Effector CD8-positive, alpha-beta T cell (primary cell): ENCODE results near the gene TLK1.

Experiments
- DNase-seq: peaks from one replicate; lab custom pipeline; 2025; lab: John Stamatoyannopoulos, UW

The TLK1 gene

GRCh38 chr2:171004363-171004762 is 156.3 kb downstream of the TLK1 start:
- no peak for DNase-seq

- no peak for DNase-seq
Measured at GRCh38 chr2:170999654-171000053, 161.0 kb downstream of the TLK1 start.

GRCh38 chr2:170997893-170998597 is 162.6 kb downstream of the TLK1 start:
- DNase-seq = no peak

- DNase-seq = no peak
Measured at GRCh38 chr2:170996316-170996715, 164.4 kb downstream of the TLK1 start.

- no peak for DNase-seq
Measured at GRCh38 chr2:170991398-170992182, 169.1 kb downstream of the TLK1 start.

GRCh38 chr2:170986566-170987258 is 174.0 kb downstream of the TLK1 start:
- no peak for DNase-seq

GRCh38 chr2:170985407-170985806 is 175.3 kb downstream of the TLK1 start:
- DNase-seq = no peak

GRCh38 chr2:170984079-170984478 is 176.6 kb downstream of the TLK1 start:
- no peak for DNase-seq

- no peak for DNase-seq
Measured at GRCh38 chr2:170975943-170976270, 184.8 kb downstream of the TLK1 start.

- DNase-seq = no peak
Measured at GRCh38 chr2:170975127-170975942, 185.4 kb downstream of the TLK1 start.

GRCh38 chr2:170974304-170974993 is 186.2 kb downstream of the TLK1 start:
- DNase-seq = no peak

- peak; percentile 89 for DNase-seq
Measured at GRCh38 chr2:170973492-170974303, 187.0 kb downstream of the TLK1 start.

GRCh38 chr2:170973225-170973491 is 187.5 kb downstream of the TLK1 start:
- DNase-seq = no peak

- no peak for DNase-seq
Measured at GRCh38 chr2:170972296-170973224, 188.1 kb downstream of the TLK1 start.

- DNase-seq = no peak
Measured at GRCh38 chr2:170971071-170971470, 189.6 kb downstream of the TLK1 start.

- no peak for DNase-seq
Measured at GRCh38 chr2:170969872-170970496, 190.7 kb downstream of the TLK1 start.

GRCh38 chr2:170969030-170969429 is 191.7 kb downstream of the TLK1 start:
- DNase-seq = no peak

- no peak for DNase-seq
Measured at GRCh38 chr2:170968205-170969003, 192.3 kb downstream of the TLK1 start.
